Superior temporal gyrus (tissue), 1 donor: ENCODE data around the gene PDHA1.

Experiments
- DNase-seq: peaks from one replicate; pipeline ENCODE4 v3.0.0-alpha.2; 2016; ENCODE audit errors: extremely low spot score

PDHA1 gene

GRCh38 chrX:19343535-19344408 lies at the start of gene PDHA1:
PDHA1 (plus strand) TSS chrX:19343927; CDS start chrX:19344038, 111 bp downstream.
- peak; percentile 91 for DNase-seq

- DNase-seq = no peak
These were observed 40.4 kb upstream of the PDHA1 start for GRCh38 chrX:19303256-19303880.

GRCh38 chrX:19326567-19326966 lies 17.2 kb upstream of the PDHA1 start:
- no peak for DNase-seq

GRCh38 chrX:19331831-19332230 lies 11.9 kb upstream of the PDHA1 start:
- DNase-seq = no peak

- peak; percentile 24 for DNase-seq
These were observed 10.7 kb upstream of the PDHA1 start for GRCh38 chrX:19332983-19333382.

- no peak for DNase-seq
These were observed 8.6 kb upstream of the PDHA1 start for GRCh38 chrX:19334945-19335626.

GRCh38 chrX:19342331-19342906 lies 1.3 kb upstream of the PDHA1 start:
- no peak for DNase-seq

- no peak for DNase-seq
These were observed 617 bp upstream of the PDHA1 start for GRCh38 chrX:19343085-19343534.

- no peak for DNase-seq
These were observed 934 bp downstream of the PDHA1 start for GRCh38 chrX:19344661-19345060.

- no peak for DNase-seq
These were observed 4.2 kb downstream of the PDHA1 start for GRCh38 chrX:19347916-19348315.

- DNase-seq = no peak
These were observed 5.5 kb downstream of the PDHA1 start for GRCh38 chrX:19349264-19349663.

GRCh38 chrX:19350941-19351384 lies 7.2 kb downstream of the PDHA1 start:
- no peak for DNase-seq

GRCh38 chrX:19354625-19355024 lies 10.9 kb downstream of the PDHA1 start:
- DNase-seq = no peak

GRCh38 chrX:19358521-19358920 lies 14.8 kb downstream of the PDHA1 start:
- no peak for DNase-seq

GRCh38 chrX:19360903-19361302 lies 17.2 kb downstream of the PDHA1 start:
- DNase-seq = no peak

GRCh38 chrX:19361701-19362100 lies 18.0 kb downstream of the PDHA1 start:
- no peak for DNase-seq

- DNase-seq = no peak
These were observed 24.8 kb downstream of the PDHA1 start for GRCh38 chrX:19368576-19368975.

GRCh38 chrX:19370061-19370460 lies 26.3 kb downstream of the PDHA1 start:
- DNase-seq = no peak

GRCh38 chrX:19372170-19372546 lies 28.4 kb downstream of the PDHA1 start:
- peak; percentile 54 for DNase-seq

GRCh38 chrX:19372547-19373331 lies 29.0 kb downstream of the PDHA1 start:
- no peak for DNase-seq

GRCh38 chrX:19373351-19373891 lies 29.7 kb downstream of the PDHA1 start:
- no peak for DNase-seq
